Midbrain (tissue), 1 donor: ENCODE data around the gene TMPRSS6.

Experiments
- DNase-seq: peaks from one replicate; lab custom pipeline; 2025; lab: John Stamatoyannopoulos, UW

The TMPRSS6 gene

GRCh38 chr22:37051391-37052385 is 57.8 kb downstream of the TMPRSS6 start, which contains the start of gene KCTD17:
Gene KCTD17, plus strand, starts transcription at chr22:37051742. Its CDS starts 19 bp downstream, at chr22:37051761.
- DNase-seq, result peak; percentile 74

- no peak for DNase-seq
These were observed 58.6 kb downstream of the TMPRSS6 start for GRCh38 chr22:37050913-37051312.

DNA sequence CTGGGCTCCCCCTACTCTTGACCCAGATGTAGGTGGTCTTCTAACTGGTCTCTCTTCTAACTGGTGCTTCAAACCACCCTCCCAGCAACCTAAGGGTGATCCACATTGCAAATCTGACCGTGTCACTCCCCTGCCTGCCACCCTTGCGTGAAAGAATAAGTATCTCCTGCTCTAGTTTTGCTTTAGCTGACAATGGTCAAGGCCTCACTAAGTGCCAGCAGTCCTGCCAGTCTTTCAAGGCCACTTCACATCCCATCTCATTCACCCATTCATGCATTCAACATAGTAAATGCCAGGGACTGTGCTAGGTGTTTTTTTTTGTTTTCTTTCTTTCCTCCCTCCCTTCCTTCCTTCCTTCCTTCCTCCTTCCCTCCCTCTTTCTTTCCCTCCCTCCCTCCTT is 60.3 kb downstream of the TMPRSS6 start:
- DNase-seq, result no peak

DNA sequence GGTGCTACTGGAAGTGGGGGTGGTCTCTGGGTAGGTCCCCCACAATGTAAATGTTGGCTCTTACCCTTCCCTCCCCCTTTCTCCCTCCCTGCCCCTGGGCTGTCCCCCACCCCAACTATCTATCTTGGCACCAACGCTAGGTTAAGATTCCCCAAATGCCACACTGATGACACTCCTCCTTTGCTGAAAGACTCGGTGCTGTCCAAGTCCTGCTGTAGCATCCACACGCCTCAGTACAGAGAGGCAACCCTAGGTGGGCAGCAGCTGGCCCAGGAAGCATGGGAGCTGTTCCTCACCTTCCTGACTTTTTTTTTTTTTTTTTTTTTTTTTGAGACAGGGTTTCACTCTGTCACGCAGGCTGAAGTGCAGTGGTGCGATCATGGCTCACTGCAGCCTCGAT is 61.4 kb downstream of the TMPRSS6 start:
- no peak for DNase-seq

- no peak for DNase-seq
These were observed 62.5 kb downstream of the TMPRSS6 start for GRCh38 chr22:37047006-37047405.

DNA sequence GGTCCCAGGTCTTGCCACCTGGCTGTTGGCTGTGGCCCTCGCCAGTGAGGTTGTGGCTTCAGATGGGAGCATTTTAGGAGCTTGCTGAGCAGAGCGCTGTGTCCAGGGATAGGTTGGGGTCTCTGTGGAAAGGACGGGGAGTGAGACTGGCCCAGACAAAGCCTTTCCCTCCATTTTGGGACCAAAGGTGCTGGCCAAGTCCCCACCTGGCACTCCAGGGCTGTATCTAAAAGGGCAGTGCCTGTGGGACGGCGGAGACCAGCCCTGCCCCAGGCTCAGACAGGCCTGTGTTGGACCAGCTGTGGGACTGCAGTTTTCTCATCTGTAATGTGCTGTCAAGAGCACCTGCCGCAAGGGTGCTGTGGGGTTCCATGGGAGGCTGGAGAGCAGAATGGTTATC is 62.9 kb downstream of the TMPRSS6 start:
- DNase-seq, result no peak

GRCh38 chr22:37045958-37046357 is 63.6 kb downstream of the TMPRSS6 start:
- DNase-seq, result no peak

DNA sequence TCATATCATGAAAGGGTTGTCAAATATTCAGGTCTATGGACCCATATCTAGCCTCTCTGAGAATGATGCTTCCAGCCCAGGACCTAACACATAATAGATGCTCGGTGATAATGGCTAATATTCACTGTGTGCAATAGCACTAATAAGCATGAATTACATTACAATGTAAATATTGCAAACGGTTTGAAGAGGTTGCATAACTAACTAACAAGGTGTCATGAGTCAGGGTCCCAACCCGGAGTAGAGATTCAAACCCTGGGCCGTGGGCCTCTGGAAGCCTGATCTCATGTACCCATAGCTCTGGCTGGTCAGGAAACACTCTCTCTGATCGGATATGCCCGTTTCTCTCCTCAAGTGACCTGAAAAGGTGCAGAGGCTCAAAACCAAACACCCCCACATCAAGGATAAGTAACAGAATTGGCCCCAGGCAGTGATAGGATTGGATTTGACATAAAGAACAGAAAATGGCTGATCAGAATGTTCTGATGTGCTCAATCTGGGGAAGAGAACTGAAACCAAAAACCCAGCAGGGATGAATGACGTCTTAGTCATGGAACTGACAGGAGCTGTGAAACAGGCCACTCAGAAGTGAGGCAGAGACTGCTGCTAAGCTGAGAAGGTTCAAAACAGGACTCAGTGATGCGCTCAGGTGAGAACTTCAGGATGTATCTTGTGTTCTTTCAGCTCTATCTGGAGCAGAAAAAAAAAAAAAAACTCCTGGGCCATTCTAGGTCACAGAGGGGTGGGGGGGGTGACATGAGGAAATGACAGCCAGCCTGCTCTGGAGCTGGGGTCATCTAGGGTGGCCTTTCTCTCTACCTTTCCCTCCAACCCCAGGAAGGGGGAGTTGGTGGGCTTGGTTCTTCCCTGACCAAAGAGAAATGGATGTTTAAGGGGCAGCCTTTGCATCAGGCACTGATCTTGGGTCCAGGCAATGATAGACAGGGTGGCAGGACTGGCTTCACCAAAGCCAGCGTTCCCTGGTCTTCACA is 64.6 kb downstream of the TMPRSS6 start:
- no peak for DNase-seq

- no peak for DNase-seq
These were observed 65.5 kb downstream of the TMPRSS6 start for GRCh38 chr22:37043828-37044538.

DNA sequence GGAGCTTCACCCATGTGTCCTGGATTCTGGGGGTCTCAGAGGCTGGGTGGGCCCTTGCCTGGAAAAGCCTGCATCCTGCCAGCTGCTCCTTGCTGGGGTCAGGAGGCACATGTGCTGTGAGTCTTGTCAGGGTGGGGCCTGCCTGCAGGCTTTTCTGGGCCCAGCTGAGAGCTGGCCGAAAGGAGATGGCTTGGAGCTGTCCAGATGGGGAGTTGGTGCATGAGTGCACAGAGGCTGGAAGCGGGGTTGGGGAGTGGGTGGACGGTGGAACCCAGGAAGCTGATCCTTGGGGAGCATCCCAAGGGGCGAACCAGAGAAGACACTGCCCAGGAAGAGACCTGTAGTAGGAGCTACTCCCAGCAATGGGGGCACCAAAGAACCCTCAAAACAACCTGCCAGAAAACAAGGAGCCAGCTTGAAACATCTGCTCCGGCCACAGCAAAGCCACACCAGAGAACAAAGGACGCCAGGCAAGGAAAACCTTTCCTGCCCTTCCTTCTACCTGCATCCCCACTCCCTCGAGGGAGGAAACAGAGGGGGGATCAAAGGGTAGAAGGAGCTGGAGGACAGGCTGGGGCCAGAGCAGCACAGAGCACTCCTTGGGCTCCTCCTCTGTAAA is 66.2 kb downstream of the TMPRSS6 start:
- DNase-seq, result no peak

GRCh38 chr22:37039466-37039865 is 70.0 kb downstream of the TMPRSS6 start:
- no peak for DNase-seq

DNA sequence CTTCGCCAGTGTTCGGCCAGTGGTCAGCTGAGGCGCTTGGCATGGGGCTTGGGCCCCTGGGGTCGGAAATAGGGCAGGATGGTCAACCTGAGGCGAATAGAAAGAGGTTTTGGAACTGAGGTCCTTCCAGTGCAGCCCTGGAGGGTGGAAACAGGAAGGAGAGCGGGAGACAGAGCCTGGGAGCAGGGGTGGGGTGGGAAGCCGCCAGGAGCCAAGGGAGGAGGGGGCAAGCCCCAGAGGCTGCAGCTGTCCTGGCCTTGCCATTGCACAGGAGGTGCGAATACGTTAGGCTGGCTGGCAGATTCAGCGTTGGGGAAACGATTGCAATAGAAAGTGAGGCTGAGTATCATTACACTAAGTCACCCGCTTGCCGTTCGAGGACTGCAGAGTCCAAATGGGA is 71.8 kb downstream of the TMPRSS6 start:
- no peak for DNase-seq

GRCh38 chr22:37036655-37037377 is 72.7 kb downstream of the TMPRSS6 start:
- DNase-seq, result no peak

GRCh38 chr22:37033605-37034430 is 75.7 kb downstream of the TMPRSS6 start:
- no peak for DNase-seq

GRCh38 chr22:37032535-37033460 is 76.7 kb downstream of the TMPRSS6 start:
- DNase-seq, result no peak

DNA sequence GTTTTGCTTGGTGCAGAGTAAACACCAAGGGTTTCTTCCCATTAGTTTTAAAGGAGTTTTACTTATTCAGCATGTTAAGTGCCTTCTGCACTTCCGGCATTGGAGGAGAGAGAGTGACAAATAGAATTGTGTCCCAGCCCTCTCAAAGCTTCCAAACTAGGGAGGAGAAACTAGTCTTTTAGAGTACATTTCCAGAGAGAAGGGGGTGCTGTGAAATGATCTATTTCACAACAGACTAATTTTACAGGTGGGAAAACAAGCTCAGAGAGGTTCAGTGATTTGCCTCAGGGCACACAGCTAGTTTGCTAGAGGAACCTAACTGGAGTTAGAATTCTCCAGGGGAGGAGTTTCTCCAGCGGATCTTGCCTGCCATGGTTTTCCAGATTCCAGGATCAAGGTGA is 77.4 kb downstream of the TMPRSS6 start:
- no peak for DNase-seq

- no peak for DNase-seq
These were observed 78.8 kb downstream of the TMPRSS6 start for GRCh38 chr22:37030560-37031281.
